Ramos (cell line): ENCODE measurements around the gene FAM185A.
"Not testable (repeated sequence)": the region's sequence is repeated elsewhere in the genome, so short reads cannot be mapped to it uniquely, and the experiment has no call there.

Source experiments
- in situ Hi-C: fragments of 300-500 bp; cut with MboI; formaldehyde crosslinking; loops from one replicate; pipeline ENCODE4 v1.14.3; 2022; ENCODE audit warnings: low sequenced_read_pairs; ENCODE audit not compliant: unreplicated experiment

FAM185A gene

GRCh38 chr7:102770467-102770866 is 21.7 kb downstream of the FAM185A start:
- in situ Hi-C loops, result loop anchor here (25.0 kb wide), 1 partner anchor 292 kb away; the partner anchor contains the start of gene FBXL13

GRCh38 chr7:102776217-102776616 is 27.4 kb downstream of the FAM185A start:
- in situ Hi-C loops, result not testable (repeated sequence)

DNA sequence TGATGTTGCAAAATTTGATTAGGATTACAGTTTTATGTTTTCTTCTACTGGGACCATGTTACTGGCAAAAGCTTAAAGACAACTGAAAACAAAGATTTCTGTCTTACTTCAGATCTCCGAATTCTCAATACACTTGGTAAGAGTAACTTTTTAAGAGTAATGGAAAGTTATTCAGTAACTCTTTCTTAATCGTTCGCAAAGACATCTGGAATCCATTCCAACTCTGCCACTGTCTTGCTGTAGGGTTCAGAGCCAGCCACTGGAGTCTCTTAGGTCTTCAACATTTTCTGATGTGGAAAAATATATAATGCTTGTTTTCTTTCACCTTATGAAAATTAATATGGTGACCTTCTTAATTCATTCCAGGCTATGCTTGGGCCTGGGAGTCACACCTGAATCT is 29.9 kb downstream of the FAM185A start:
- in situ Hi-C loops, result not testable (repeated sequence)

DNA sequence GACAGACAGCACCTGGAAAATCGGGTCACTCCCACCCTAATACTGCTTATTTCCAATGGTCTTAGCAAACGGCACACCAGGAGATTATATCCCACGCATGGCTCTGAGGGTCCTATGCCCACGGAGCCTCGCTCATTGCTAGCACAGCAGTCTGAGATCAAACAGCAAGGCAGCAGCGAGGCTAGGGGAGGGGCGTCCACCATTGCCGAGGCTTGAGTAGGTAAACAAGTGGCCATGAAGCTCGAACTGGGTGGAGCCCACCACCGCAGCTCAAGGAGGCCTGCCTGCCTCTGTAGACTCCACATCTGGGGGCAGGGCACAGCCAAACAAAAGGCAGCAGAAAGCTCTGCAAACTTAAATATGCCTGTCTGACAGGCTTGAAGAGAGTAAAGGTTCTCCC is 32.1 kb downstream of the FAM185A start:
- in situ Hi-C loops, result not testable (repeated sequence)

DNA sequence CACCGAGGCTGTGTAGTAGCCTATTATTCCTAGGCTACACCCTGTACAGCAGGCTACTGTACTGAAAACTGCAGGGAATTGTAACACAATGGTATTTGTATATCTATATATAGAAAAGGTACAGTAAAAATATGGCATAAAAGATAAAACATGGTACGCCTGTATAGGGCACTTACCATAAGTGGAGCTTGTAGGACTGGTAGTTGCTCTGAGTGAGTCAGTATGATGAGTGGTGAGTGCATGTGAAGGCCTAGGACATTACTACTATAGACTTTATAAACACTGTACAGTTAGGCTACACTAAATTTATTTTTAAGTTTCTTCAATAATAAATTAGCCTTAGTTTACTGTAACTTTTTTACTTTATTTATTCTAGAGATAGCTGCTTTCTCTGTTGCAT is 40.0 kb downstream of the FAM185A start:
- in situ Hi-C loops, result not testable (repeated sequence)

DNA sequence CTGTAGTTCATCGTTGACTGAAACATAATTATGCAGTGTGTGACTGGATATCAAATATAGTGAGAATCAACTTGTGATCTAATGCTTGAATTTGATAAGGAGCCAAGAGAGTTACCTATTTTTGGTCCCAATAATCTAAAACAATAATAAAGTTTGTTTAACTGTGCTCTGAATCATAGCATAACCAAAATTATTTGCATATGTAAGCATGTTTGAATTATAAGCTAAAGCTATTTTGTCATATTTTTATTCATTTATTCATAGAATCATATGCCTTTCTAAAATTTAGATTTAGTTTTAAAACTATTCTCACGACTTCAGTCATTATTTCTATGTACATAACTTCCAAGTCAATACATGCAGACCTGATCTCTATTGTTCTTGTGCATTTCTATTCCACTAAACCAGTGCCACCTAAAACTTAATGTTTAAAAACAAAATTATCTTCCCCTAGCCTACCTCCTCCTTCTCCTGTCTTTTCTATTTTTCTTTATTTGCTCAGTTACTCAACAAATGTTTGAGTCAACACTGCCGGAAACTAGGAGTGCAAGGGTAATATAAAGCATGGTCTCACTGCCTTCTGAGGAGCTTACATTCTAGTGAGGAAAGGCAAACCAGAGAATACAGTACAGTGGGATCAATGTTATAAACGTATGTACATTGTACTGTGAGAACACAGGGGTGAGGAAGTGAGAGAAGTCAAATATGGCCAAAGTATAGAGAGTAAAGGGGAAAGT is 41.7 kb downstream of the FAM185A start:
- in situ Hi-C loops, result not testable (repeated sequence)

GRCh38 chr7:102791367-102791766 is 42.6 kb downstream of the FAM185A start:
- in situ Hi-C loops, result not testable (repeated sequence)

- in situ Hi-C loops, result not testable (repeated sequence)
Measured at GRCh38 chr7:102791831-102792230, 43.0 kb downstream of the FAM185A start.

- in situ Hi-C loops, result not testable (repeated sequence)
Measured at GRCh38 chr7:102794567-102794966, 45.8 kb downstream of the FAM185A start.

DNA sequence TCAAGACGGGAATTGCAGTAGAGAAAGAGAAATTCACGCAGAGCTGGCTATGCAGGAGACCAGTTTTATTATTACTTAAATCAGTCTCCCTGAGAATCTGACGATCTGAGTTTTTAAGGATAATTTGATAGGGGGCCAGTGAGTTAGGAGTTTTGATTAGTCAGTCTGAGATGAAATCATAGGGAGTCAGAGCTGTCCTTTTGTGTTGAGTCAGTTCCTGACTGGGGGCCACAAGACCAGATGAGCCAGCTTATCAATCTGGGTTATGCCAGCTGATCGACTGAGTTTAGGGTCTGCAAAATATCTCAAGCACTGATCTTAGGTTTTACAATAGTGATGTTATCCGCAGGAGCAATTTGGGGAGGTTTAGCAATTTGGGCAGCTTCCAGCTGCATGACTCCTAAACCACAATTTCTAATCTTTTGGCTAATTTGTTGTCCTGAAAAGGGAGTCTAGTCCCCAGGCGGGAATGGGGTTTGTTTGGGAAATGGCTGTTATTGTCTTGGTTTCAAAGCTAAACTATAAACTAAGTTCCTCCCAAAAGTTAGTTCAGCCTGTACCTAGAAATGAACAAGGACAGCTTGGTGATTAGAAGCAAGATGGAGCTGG is 47.3 kb downstream of the FAM185A start:
- in situ Hi-C loops, result not testable (repeated sequence)

- in situ Hi-C loops, result no loop called here
Measured at GRCh38 chr7:102806613-102807012, 57.8 kb downstream of the FAM185A start.

DNA sequence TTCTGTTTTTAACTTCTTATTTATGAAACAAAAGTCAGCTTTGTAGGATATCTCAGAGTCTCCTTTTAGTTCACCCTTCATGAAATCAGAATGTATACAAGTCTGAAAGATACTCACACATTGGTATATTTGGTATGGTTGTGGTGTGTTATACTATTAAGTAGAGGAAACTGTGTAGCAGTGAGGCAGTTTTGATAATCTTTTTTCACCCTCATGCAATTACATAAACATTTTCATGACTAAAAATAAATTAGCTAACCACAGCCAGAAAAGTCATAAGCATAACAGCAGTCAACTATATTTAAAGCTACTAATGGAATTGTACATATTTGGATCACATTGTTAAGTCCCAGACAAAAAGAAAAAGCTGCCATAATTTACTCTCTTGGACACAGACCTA is 62.1 kb downstream of the FAM185A start:
- in situ Hi-C loops, result no loop called here

GRCh38 chr7:102811942-102812678 is 63.3 kb downstream of the FAM185A start:
- in situ Hi-C loops, result no loop called here

GRCh38 chr7:102813191-102814024 is 64.6 kb downstream of the FAM185A start:
- in situ Hi-C loops, result no loop called here

DNA sequence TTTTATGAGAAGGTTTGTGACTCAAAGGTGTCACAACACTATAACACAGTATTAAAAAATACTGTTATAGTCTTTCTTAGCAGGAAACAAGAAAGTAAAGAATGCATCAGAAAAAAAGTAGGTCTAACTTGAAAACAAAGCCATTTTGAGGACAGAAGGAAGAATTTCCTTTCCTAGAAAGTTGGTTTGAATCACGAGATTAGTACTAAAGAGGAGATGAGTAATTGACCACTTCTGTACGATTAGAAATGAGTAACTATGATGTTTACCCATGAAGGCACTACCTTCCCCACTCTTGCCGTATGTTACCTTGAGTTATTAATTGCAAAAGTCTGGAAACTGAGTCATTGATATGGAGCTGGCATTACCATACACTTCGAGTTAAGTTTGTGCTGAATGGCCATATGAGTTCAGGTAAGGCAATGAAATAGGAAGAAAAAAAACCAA is 65.2 kb downstream of the FAM185A start:
- in situ Hi-C loops, result no loop called here

DNA sequence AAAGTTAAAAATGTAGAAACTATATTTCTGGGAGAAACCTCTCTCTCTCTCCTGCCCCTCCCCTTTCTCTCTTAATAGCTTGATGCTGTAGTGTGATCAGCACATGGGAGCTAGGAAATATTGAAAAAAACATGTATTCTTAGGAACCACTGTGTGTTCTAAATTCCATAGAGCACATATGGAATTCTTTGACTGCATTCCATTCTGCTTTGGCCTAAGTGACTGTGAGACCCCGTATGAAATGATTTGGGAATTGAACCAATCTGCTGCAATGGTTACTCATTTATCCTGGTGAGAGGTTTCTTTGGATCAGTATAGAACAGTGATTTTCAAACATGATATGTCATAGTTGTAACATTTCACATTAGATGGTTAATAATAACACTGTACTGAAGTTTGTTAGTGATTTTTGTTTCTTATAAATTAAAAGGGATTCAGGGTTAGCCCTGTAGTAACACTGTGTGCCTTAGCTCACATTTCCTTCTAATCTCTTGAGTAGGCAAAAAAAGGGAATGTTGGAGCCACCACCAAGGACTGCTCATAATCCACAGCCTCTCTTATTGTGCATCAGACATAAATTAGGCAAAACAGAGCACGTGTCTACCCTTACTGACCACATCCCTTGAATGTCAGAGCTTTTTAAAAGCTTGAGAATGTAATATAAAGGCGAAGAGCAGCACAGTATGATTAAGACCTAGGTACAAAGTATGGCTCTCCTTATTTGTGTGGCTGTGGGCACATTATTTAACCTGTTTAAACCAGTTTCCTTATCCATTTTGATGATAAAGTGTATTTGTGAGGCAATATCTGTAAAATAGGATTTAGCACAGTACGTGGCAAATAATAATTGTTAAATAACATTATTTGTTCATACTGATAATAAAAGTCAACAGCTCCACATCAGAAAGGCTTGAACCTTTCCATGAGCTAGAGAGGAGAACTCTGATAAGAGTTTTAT is 69.1 kb downstream of the FAM185A start:
- in situ Hi-C loops, result no loop called here

GRCh38 chr7:102819151-102819550 is 70.4 kb downstream of the FAM185A start:
- in situ Hi-C loops, result no loop called here

GRCh38 chr7:102821994-102822747 is 73.4 kb downstream of the FAM185A start:
- in situ Hi-C loops, result no loop called here
